Right forelimb (tissue), 1 donor: Measurements from ENCODE around the gene TRIM2.

Source experiments
- DNase-seq: peaks from one replicate; pipeline ENCODE4 v3.0.0-alpha.2; 2018

Gene TRIM2

GRCh38 chr4:153342751-153343552, 138.7 kb downstream of the TRIM2 start:
- DNase-seq = no peak

- peak; percentile 97 for DNase-seq
Measured at GRCh38 chr4:153344131-153345011, 140.1 kb downstream of the TRIM2 start, which contains the start of gene MND1. Gene MND1 (plus strand): TSS chr4:153344688. CDS start chr4:153344738, 50 bp downstream.

GRCh38 chr4:153345012-153345981, 141.1 kb downstream of the TRIM2 start:
- DNase-seq = no peak

- no peak for DNase-seq
Measured at GRCh38 chr4:153346031-153346430, 141.8 kb downstream of the TRIM2 start.

- DNase-seq = no peak
Measured at GRCh38 chr4:153346563-153346962, 142.3 kb downstream of the TRIM2 start.

GRCh38 chr4:153347117-153347516, 142.9 kb downstream of the TRIM2 start:
- no peak for DNase-seq

GRCh38 chr4:153348006-153348405, 143.8 kb downstream of the TRIM2 start:
- no peak for DNase-seq

- DNase-seq = no peak
Measured at GRCh38 chr4:153349206-153349805, 145.1 kb downstream of the TRIM2 start.

GRCh38 chr4:153362184-153362583, 157.9 kb downstream of the TRIM2 start:
- DNase-seq = no peak

GRCh38 chr4:153364061-153364460, 159.8 kb downstream of the TRIM2 start:
- no peak for DNase-seq

- DNase-seq = no peak
Measured at GRCh38 chr4:153365003-153365402, 160.8 kb downstream of the TRIM2 start.

GRCh38 chr4:153366486-153366885, 162.2 kb downstream of the TRIM2 start:
- DNase-seq = no peak

GRCh38 chr4:153367092-153367491, 162.8 kb downstream of the TRIM2 start:
- no peak for DNase-seq

GRCh38 chr4:153369021-153369420, 164.8 kb downstream of the TRIM2 start:
- DNase-seq = no peak

- no peak for DNase-seq
Measured at GRCh38 chr4:153371701-153372234, 167.5 kb downstream of the TRIM2 start.

GRCh38 chr4:153372967-153373562, 168.8 kb downstream of the TRIM2 start:
- no peak for DNase-seq

GRCh38 chr4:153374442-153374841, 170.2 kb downstream of the TRIM2 start:
- DNase-seq = no peak

- no peak for DNase-seq
Measured at GRCh38 chr4:153375303-153375702, 171.1 kb downstream of the TRIM2 start.

GRCh38 chr4:153383131-153383530, 178.9 kb downstream of the TRIM2 start:
- DNase-seq = no peak

GRCh38 chr4:153384160-153384559, 179.9 kb downstream of the TRIM2 start:
- no peak for DNase-seq

GRCh38 chr4:153385784-153386183, 181.5 kb downstream of the TRIM2 start:
- DNase-seq = no peak
